Retina (tissue), 1 donor: ENCODE measurements around the gene ORAI2.
"Not testable (repeated sequence)": the region's sequence is repeated elsewhere in the genome, so short reads cannot be mapped to it uniquely, and the experiment has no call there.

Source experiments
- DNase-seq: peaks from one replicate; pipeline ENCODE4 v3.0.0-alpha.2; 2016

Gene ORAI2

GRCh38 chr7:102433219-102434038 is at the start of gene ORAI2:
ORAI2 (plus strand) TSS chr7:102433575; CDS start chr7:102438957, 5,382 bp downstream.
- peak; percentile 71 for DNase-seq

GRCh38 chr7:102387064-102387463 is 46.3 kb upstream of the ORAI2 start:
- DNase-seq, result peak; percentile 9

- no peak for DNase-seq
These were observed 43.6 kb upstream of the ORAI2 start for GRCh38 chr7:102389810-102390209.

GRCh38 chr7:102390697-102391484 is 42.5 kb upstream of the ORAI2 start:
- DNase-seq, result peak; percentile 85

GRCh38 chr7:102392330-102392729 is 41.0 kb upstream of the ORAI2 start:
- DNase-seq, result no peak

- no peak for DNase-seq
These were observed 39.9 kb upstream of the ORAI2 start for GRCh38 chr7:102393467-102393866.

- no peak for DNase-seq
These were observed 37.8 kb upstream of the ORAI2 start for GRCh38 chr7:102395592-102395872.

GRCh38 chr7:102395873-102396709 is 37.3 kb upstream of the ORAI2 start, which contains the start of gene PRKRIP1:
PRKRIP1 (plus strand) TSS chr7:102396363; CDS start chr7:102396412, 49 bp downstream.
- DNase-seq, result peak; percentile 97

- no peak for DNase-seq
These were observed 36.7 kb upstream of the ORAI2 start for GRCh38 chr7:102396710-102397019.

- no peak for DNase-seq
These were observed 34.8 kb upstream of the ORAI2 start for GRCh38 chr7:102398543-102398942.

GRCh38 chr7:102400360-102400759 is 33.0 kb upstream of the ORAI2 start:
- DNase-seq, result no peak

GRCh38 chr7:102403563-102403962 is 29.8 kb upstream of the ORAI2 start:
- DNase-seq, result no peak

GRCh38 chr7:102404005-102404861 is 29.1 kb upstream of the ORAI2 start:
- DNase-seq, result peak; percentile 50

- DNase-seq, result not testable (repeated sequence)
These were observed 28.6 kb upstream of the ORAI2 start for GRCh38 chr7:102404862-102405188.

GRCh38 chr7:102407910-102408309 is 25.5 kb upstream of the ORAI2 start:
- DNase-seq, result no peak

GRCh38 chr7:102408530-102408929 is 24.8 kb upstream of the ORAI2 start:
- not testable (repeated sequence) for DNase-seq

- DNase-seq, result no peak
These were observed 24.0 kb upstream of the ORAI2 start for GRCh38 chr7:102409340-102409739.

GRCh38 chr7:102410123-102410522 is 23.3 kb upstream of the ORAI2 start:
- DNase-seq, result no peak

GRCh38 chr7:102410918-102411317 is 22.5 kb upstream of the ORAI2 start:
- DNase-seq, result no peak

GRCh38 chr7:102412548-102412947 is 20.8 kb upstream of the ORAI2 start:
- peak; percentile 36 for DNase-seq

- no peak for DNase-seq
These were observed 20.3 kb upstream of the ORAI2 start for GRCh38 chr7:102413091-102413490.

- no peak for DNase-seq
These were observed 19.8 kb upstream of the ORAI2 start for GRCh38 chr7:102413611-102414010.
